IPS-18c (cell line): Measurements from ENCODE around the gene PRKG2.
"Not testable (repeated sequence)": the region's sequence is repeated elsewhere in the genome, so short reads cannot be mapped to it uniquely, and the experiment has no call there.

Source experiments
- H3K4me3 ChIP-seq: 2 replicates; pipeline ENCODE4 v1.7.0; 2013; ENCODE audit warnings: low read depth, mild to moderate bottlenecking, low read length, moderate library complexity; ENCODE audit not compliant: insufficient read depth
- H3K9me3 ChIP-seq: one replicate; pipeline ENCODE4 v1.6.1; 2013; ENCODE audit warnings: mild to moderate bottlenecking, low read length, moderate library complexity; ENCODE audit not compliant: control insufficient read depth, insufficient read depth

The PRKG2 gene

GRCh38 chr4:81180916-81181315 is 34.1 kb downstream of the PRKG2 start:
- no peak overlapping the region for H3K4me3 ChIP-seq
- H3K9me3 ChIP-seq = no peaks in the 10 kb centered on the region

- H3K9me3 ChIP-seq = no peaks in the 10 kb centered on the region
- H3K4me3 ChIP-seq = no peak overlapping the region
These were observed 35.7 kb downstream of the PRKG2 start for GRCh38 chr4:81179326-81179725.

- no peaks in the 10 kb centered on the region for H3K9me3 ChIP-seq
- no peak overlapping the region for H3K4me3 ChIP-seq
These were observed 41.8 kb downstream of the PRKG2 start for GRCh38 chr4:81173213-81173612.

GRCh38 chr4:81166458-81167160 is 48.4 kb downstream of the PRKG2 start:
- no peak overlapping the region for H3K4me3 ChIP-seq

GRCh38 chr4:81165861-81166430 is 49.1 kb downstream of the PRKG2 start:
- H3K9me3 ChIP-seq = no peaks in the 10 kb centered on the region
- H3K4me3 ChIP-seq = no peak overlapping the region

More at GRCh38 chr4:81166458-81167160, 48.4 kb downstream of the PRKG2 start:
- no peaks in the 10 kb centered on the region for H3K9me3 ChIP-seq

- Histone ChIP-seq H3K4me3 (no peak overlapping the region), H3K9me3 (no peaks in the 10 kb centered on the region)
These were observed 50.2 kb downstream of the PRKG2 start for GRCh38 chr4:81164623-81165416.

GRCh38 chr4:81164126-81164525 is 50.9 kb downstream of the PRKG2 start:
- no peak overlapping the region for H3K4me3 ChIP-seq
- no peaks in the 10 kb centered on the region for H3K9me3 ChIP-seq

GRCh38 chr4:81162752-81163458 is 52.1 kb downstream of the PRKG2 start:
- Histone ChIP-seq H3K4me3 (no peak overlapping the region), H3K9me3 (no peaks in the 10 kb centered on the region)

- not testable (repeated sequence) for H3K9me3 ChIP-seq
- H3K4me3 ChIP-seq = peak overlapping the region; percentile 25; the same call in 1 of the 2 replicates
These were observed 61.2 kb downstream of the PRKG2 start for GRCh38 chr4:81153714-81154323.

- no peak overlapping the region for H3K4me3 ChIP-seq
These were observed 61.9 kb downstream of the PRKG2 start for GRCh38 chr4:81152839-81153713.

GRCh38 chr4:81149976-81150375 is 65.0 kb downstream of the PRKG2 start:
- Histone ChIP-seq H3K4me3 (no peak overlapping the region), H3K9me3 (no peaks in the 10 kb centered on the region)

More at GRCh38 chr4:81152839-81153713, 61.9 kb downstream of the PRKG2 start:
- H3K9me3 ChIP-seq = no peaks in the 10 kb centered on the region

GRCh38 chr4:81148576-81148975 is 66.4 kb downstream of the PRKG2 start:
- no peak overlapping the region for H3K4me3 ChIP-seq

GRCh38 chr4:81146466-81146865 is 68.6 kb downstream of the PRKG2 start:
- no peak overlapping the region for H3K4me3 ChIP-seq

More at GRCh38 chr4:81148576-81148975, 66.4 kb downstream of the PRKG2 start:
- no peaks in the 10 kb centered on the region for H3K9me3 ChIP-seq

GRCh38 chr4:81143183-81143582 is 71.8 kb downstream of the PRKG2 start:
- Histone ChIP-seq H3K4me3 (no peak overlapping the region), H3K9me3 (no peaks in the 10 kb centered on the region)

More at GRCh38 chr4:81146466-81146865, 68.6 kb downstream of the PRKG2 start:
- H3K9me3 ChIP-seq = no peaks in the 10 kb centered on the region

- H3K4me3 ChIP-seq = no peak overlapping the region
- H3K9me3 ChIP-seq = no peaks in the 10 kb centered on the region
These were observed 72.3 kb downstream of the PRKG2 start for GRCh38 chr4:81142744-81143143.

- H3K4me3 ChIP-seq = no peak overlapping the region
- H3K9me3 ChIP-seq = no peaks in the 10 kb centered on the region
These were observed 77.1 kb downstream of the PRKG2 start for GRCh38 chr4:81137894-81138293.
